Measurements from ENCODE around the gene CST9. TPM values are rescaled to one million over a fixed set of nuclear protein-coding genes. Genes with fewer than 3 reads are reported as not detected.

Gene CST9
- total RNA-seq: not detected in 2 replicates

GRCh38 chr20:23605867-23606651 lies at the start of gene CST9:
TSS of gene CST9 (minus strand) at chr20:23605917. CDS start at chr20:23605864, 53 bp downstream.

DNA sequence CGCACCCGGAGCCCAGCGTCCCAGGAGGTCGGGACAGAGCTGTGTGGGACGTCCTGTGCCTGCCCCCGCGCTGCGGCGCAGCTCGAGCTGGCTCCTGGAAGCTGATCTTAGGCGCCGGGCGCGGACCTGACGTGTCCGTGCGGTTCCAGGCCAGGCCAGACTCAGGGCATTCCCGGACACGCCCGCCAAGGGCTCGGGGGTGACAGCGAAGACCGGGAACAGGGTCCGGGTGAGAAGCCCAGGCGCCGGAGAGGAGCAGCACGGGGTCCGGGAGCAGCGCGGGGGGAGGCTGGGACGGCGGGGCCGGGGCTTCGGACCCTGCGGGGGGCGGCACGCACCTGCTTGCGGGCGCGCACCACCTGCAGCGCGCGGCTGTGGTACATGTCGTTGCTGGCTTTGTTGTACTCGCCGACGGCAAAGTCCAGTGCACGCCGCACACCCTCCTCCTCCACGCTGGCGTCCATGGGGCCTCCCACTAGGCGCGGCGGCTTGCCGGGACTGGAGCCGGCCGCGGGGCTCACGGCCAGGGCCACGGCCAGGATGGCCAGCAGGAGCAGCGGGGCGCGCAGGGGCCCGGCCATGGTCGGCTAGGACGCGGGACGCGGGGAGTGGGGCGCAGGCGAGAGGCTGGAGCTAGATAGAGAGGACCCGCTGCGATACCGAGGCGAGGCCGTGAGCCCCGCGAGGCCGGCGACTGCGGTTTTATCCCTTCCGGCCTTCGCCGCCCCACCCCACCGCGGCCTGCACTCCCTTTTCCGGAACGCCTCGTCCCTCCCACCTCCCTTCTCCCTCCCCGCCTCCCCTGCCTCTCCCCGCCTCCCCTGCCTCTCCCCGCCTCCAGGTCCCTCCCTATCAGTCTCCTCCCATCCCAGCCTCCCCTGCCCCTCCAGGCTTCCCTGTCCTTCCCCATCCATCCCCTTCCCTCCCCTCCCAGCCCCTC lies 31.8 kb upstream of the CST9 start, which contains the start of gene CST3:
TSS of gene CST3 (minus strand) at position 674 of the 940 bp plus-strand sequence. CDS start at position 581, 93 bp downstream.

GRCh38 chr20:23568320-23568970 lies 37.3 kb downstream of the CST9 start, which contains the start of gene CST9L:
TSS of gene CST9L (minus strand) at chr20:23568484. CDS start at chr20:23568450, 34 bp downstream.

Other genes starting within 250 kb of the CST9 start
- 14.7 and 15.2 TPM in 2 replicates for gene GZF1, start 243.7 kb downstream of the CST9 start, total RNA-seq
- gene NAPB, start 184.4 kb downstream of the CST9 start, total RNA-seq: 6.6 and 10.0 TPM in 2 replicates
- not detected in 2 replicates for gene CSTL1, start 166.2 kb downstream of the CST9 start, total RNA-seq
- not detected in 2 replicates for gene CST11, start 153.0 kb downstream of the CST9 start, total RNA-seq
- gene CST8, start 114.8 kb downstream of the CST9 start, total RNA-seq: not detected in 2 replicates
- gene CST9L, start 37.4 kb downstream of the CST9 start, total RNA-seq: not detected in 2 replicates
- 192 and 315 TPM in 2 replicates for gene CST3, start 32.0 kb upstream of the CST9 start, total RNA-seq
- gene CST4, start 83.1 kb upstream of the CST9 start, total RNA-seq: not detected in 2 replicates
- 0.20 TPM in 1 of 2 replicates, not detected in the other for gene CST1, start 145.0 kb upstream of the CST9 start, total RNA-seq
- not detected in 2 replicates for gene CST2, start 220.8 kb upstream of the CST9 start, total RNA-seq

Data from subcutaneous preadipocyte (primary cell).